IPS-18c (cell line): Measurements from ENCODE around the gene TPSD1.
A peak's percentile ranks its signal among the peaks of the same experiment; 100 is the strongest.

Source experiments
- H3K4me3 ChIP-seq: 2 replicates; pipeline ENCODE4 v1.7.0; 2013; ENCODE audit warnings: low read depth, mild to moderate bottlenecking, low read length, moderate library complexity; ENCODE audit not compliant: insufficient read depth
- H3K9me3 ChIP-seq: one replicate; pipeline ENCODE4 v1.6.1; 2013; ENCODE audit warnings: mild to moderate bottlenecking, low read length, moderate library complexity; ENCODE audit not compliant: control insufficient read depth, insufficient read depth

TPSD1 gene

DNA sequence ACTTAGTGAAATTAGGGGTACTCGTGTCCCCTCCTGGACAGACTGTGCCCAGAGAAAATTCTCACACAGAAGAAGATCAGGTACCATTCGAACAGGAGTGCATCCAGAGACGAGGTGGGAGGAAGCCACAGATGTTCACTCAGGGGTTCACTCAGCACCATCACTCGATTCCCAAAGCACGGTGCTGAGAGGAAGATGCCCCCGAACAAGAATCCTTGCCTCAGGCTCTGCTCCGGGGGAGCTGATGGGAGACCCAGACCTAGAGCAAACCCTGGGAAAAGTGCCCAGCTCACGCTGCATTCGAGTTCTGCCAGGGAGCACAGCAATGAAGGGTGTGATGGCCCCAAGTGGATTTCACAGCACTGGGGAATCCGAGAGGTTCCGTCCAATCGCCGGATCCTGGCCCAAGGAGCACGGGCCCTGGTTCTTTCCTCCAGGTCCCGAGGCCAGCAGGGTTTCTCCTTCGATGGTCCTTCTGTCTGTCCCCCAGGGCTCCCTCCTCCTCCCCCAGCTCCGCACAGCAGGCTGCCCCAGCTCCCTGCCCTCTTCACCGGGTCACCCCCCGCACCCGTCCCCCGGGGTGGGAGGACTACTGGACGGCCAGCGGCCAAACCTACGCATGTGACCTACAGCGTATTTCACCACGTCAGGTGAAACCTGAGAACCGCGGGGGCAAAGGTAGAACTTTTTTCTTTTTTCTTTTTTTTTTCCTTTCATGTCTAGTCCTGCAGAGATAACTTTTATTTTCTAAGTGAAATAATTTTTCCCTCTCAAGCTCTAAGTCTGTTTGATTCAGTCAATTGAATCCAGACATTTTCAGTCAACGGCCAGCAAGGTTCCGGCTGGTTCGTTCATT, 43.4 kb downstream of the TPSD1 start:
- H3K4me3 ChIP-seq: no peak overlapping the region
- no peaks in the 10 kb centered on the region for H3K9me3 ChIP-seq

GRCh38 chr16:1299868-1300203, 44.0 kb downstream of the TPSD1 start:
- no peaks in the 10 kb centered on the region for H3K9me3 ChIP-seq
- H3K4me3 ChIP-seq: no peak overlapping the region

GRCh38 chr16:1300664-1301476, 45.0 kb downstream of the TPSD1 start:
- Histone ChIP-seq H3K4me3 (no peak overlapping the region), H3K9me3 (no peaks in the 10 kb centered on the region)

GRCh38 chr16:1301562-1301961, 45.7 kb downstream of the TPSD1 start:
- Histone ChIP-seq H3K9me3 (no peaks in the 10 kb centered on the region), H3K4me3 (no peak overlapping the region)

GRCh38 chr16:1305823-1306222, 50.0 kb downstream of the TPSD1 start:
- H3K4me3 ChIP-seq: no peak overlapping the region
- no peaks in the 10 kb centered on the region for H3K9me3 ChIP-seq

DNA sequence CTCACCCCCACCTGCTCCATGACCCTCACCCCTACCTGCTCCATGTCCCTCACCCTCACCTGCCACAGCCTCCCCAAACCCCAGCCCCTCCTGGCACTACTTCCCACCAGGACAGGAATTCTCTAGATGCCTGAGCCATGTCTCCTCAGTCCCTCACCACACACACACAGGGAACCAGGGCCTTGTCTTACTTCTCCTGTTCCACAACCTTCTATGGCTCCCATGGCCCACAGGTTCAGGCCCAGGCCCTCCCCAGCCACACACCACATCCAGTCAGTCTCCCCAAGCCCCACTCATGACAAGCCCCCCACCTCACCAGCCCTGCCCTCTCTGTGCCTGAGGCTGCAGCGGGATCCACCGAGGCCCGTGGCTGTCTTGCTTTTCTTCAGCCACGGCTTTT, 50.5 kb downstream of the TPSD1 start:
- no peaks in the 10 kb centered on the region for H3K9me3 ChIP-seq

DNA sequence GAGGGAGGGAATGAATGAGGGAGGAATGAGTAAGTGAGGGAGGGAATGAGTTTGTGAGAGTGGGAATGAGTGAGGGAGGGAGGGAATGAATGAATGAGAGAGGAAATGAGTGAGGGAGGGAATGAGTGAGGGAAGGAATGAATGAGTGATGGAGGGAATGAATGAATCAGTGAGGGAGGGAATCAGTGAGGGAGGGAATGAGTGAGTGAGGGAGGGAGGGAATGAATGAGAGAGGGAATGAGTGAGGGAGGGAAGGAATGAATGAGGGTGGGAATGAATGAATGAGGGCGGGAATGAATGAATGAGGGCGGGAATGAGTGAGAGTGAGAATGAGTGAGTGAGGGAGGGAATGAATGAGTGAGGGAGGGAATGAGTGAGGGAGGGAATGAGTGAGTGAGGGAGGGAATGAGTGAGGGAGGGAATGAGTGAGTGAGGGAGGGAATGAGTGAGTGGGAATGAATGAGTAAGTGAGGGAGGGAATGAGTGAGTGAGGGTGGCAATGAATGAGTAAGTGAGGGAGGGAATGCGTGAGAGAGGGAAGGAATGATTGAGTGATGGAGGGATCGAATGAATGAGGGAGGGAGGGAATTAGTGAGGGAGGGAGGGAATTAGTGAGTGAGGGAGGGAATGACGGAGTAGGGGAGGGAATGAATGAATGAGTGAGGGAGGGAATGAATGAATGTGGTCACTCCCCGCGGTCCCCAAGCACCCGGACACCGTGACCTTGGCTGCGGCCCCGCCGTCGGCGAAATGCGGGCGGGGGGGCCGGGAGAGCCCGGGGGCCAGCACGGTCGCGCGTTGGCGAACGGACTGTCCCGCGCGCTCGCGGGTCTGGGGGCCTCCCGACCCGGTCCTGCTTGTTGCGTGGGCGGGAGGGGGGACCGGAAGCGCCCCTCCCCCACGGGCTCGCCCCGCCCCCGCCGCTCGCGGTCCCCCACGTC, 52.4 kb downstream of the TPSD1 start:
- peak overlapping the region; percentile 57 for H3K4me3 ChIP-seq
- no peaks in the 10 kb centered on the region for H3K9me3 ChIP-seq

More for the DNA sequence above, 50.5 kb downstream of the TPSD1 start:
- H3K4me3 ChIP-seq: no peak overlapping the region
